Caco-2 (cell line): ENCODE results near the gene ARNT2. TPM values are rescaled to one million over a fixed set of nuclear protein-coding genes. Genes with fewer than 3 reads are reported as not detected.

ENCODE experiments used
- BruUV-seq: library from RNA; stranded (reverse); fragments of 400-500 nt; replicated peaks from 2 replicates; lab custom pipeline; 2021; lab: Mats Ljungman, UMichigan
- CTCF ChIA-PET: fragments of 300-600 bp; sonication (Branson Sonifier 250); formaldehyde crosslinking; loops from one replicate; lab custom pipeline; 2022; ENCODE audit warnings: antibody characterized with exemption; lab: Charles Lee
- POLR2A ChIA-PET: fragments of 300-600 bp; sonication (Branson Sonifier 250); formaldehyde crosslinking; loops from one replicate; lab custom pipeline; 2022; ENCODE audit warnings: antibody characterized with exemption; lab: Charles Lee
- DNase-seq, 2 experiments: peaks; one replicate each; pipeline versions ENCODE4 v3.0.0 to v3.0.0-alpha.2; 2020 to 2022
- H3K27me3 ChIP-seq: replicated peaks from 2 replicates; pipeline ENCODE4 v1.6.0; 2011; ENCODE audit warnings: low read length; ENCODE audit not compliant: control insufficient read depth, insufficient read depth
- H3K36me3 ChIP-seq: 2 replicates; pipeline ENCODE4 v1.5.1; 2011; ENCODE audit warnings: low read length; ENCODE audit not compliant: control insufficient read depth, insufficient read depth
- H3K4me1 ChIP-seq: fragments of 250-450 bp; sonication (Bioruptor Pico); 2 replicates; pipeline ENCODE4 v1.5.1; 2020; ENCODE audit warnings: mild to moderate bottlenecking
- H3K4me3 ChIP-seq: 2 replicates; pipeline ENCODE4 v1.5.1; 2011; ENCODE audit warnings: low read depth, mild to moderate bottlenecking, control low read depth, low read length
- H3K9me3 ChIP-seq: fragments of 250-450 bp; sonication (Bioruptor Pico); 2 replicates; pipeline ENCODE4 v1.5.1; 2020; ENCODE audit warnings: mild to moderate bottlenecking, moderate library complexity
- H3K27ac Mint-ChIP-seq: one replicate; pipeline ENCODE4 v1.8.0; 2022; ENCODE audit warnings: mixed read lengths; ENCODE audit not compliant: unreplicated experiment
- H3K27me3 Mint-ChIP-seq: one replicate; pipeline ENCODE4 v1.8.0; 2022; ENCODE audit warnings: mixed read lengths; ENCODE audit not compliant: insufficient read depth, unreplicated experiment
- H3K36me3 Mint-ChIP-seq: one replicate; pipeline ENCODE4 v1.8.0; 2022; ENCODE audit warnings: mild to moderate bottlenecking, mixed read lengths; ENCODE audit not compliant: insufficient read depth, unreplicated experiment
- H3K4me1 Mint-ChIP-seq: one replicate; pipeline ENCODE4 v1.8.0; 2022; ENCODE audit warnings: low read depth, mixed read lengths; ENCODE audit not compliant: unreplicated experiment
- H3K4me3 Mint-ChIP-seq: one replicate; pipeline ENCODE4 v1.8.0; 2022; ENCODE audit warnings: mild to moderate bottlenecking, moderate library complexity, mixed read lengths; ENCODE audit not compliant: unreplicated experiment
- H3K9me3 Mint-ChIP-seq: one replicate; pipeline ENCODE4 v1.8.0; 2022; ENCODE audit warnings: mixed read lengths; ENCODE audit not compliant: unreplicated experiment
- intact Hi-C: fragments of 100-400 bp; cut with micrococcal nuclease; formaldehyde crosslinking; loops from one replicate; pipeline ENCODE4 v1.10.0; 2022; ENCODE audit not compliant: unreplicated experiment
- total RNA-seq: library from RNA; stranded (reverse); gene quantifications from 2 replicates; pipeline ENCODE4 v1.2.3, GENCODE V29; 2022
- TF ChIP-seq, protein P1 (sequence below), 2 experiments: fragments of 200-600 bp in 1 of 2; IDR thresholded peaks; 1 replicate in 1 of 2; 2 replicates in 1 of 2; pipeline versions ENCODE4 v1.5.1 to v1.8.0; 2011 to 2022; ENCODE audit warnings: antibody characterized with exemption in 1 of 2, control low read depth in 1 of 2, inconsistent platforms in 1 of 2, low read depth in 1 of 2, low read length in 1 of 2, mild to moderate bottlenecking in 1 of 2, moderate library complexity in 1 of 2; ENCODE audit not compliant: insufficient read depth in 1 of 2, severe bottlenecking in 1 of 2, unreplicated experiment in 1 of 2

The ARNT2 gene
- total RNA-seq, 1 experiment from 2014 or later, result 0.23 TPM

- no peaks in the 10 kb centered on the region for H3K27me3 ChIP-seq
- Mint-ChIP-seq H3K4me1 (no peaks in the 10 kb centered on the region), H3K4me3 (no peak overlapping the region), H3K9me3 (no peaks in the 10 kb centered on the region), H3K27me3 (peaks cover 11% of the 10 kb centered on the region), H3K36me3 (no peaks in the 10 kb centered on the region), H3K27ac (no peak overlapping the region)
- no TSS peak for BruUV-seq
- H3K4me3 ChIP-seq, result no peak overlapping the region
- H3K9me3 ChIP-seq, result no peaks in the 10 kb centered on the region
- TF ChIP-seq, protein P1, sequence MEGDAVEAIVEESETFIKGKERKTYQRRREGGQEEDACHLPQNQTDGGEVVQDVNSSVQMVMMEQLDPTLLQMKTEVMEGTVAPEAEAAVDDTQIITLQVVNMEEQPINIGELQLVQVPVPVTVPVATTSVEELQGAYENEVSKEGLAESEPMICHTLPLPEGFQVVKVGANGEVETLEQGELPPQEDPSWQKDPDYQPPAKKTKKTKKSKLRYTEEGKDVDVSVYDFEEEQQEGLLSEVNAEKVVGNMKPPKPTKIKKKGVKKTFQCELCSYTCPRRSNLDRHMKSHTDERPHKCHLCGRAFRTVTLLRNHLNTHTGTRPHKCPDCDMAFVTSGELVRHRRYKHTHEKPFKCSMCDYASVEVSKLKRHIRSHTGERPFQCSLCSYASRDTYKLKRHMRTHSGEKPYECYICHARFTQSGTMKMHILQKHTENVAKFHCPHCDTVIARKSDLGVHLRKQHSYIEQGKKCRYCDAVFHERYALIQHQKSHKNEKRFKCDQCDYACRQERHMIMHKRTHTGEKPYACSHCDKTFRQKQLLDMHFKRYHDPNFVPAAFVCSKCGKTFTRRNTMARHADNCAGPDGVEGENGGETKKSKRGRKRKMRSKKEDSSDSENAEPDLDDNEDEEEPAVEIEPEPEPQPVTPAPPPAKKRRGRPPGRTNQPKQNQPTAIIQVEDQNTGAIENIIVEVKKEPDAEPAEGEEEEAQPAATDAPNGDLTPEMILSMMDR (IDR thresholded peaks at IDR 0.05; ENCODE audit: insufficient read depth in 1 of 2, low read depth in 1 of 2, low read length in 1 of 2, severe bottlenecking in 1 of 2, unreplicated experiment in 1 of 2), result no peak
- no peaks in the 10 kb centered on the region for H3K4me1 ChIP-seq
- intact Hi-C loops, result no loop called here
- CTCF ChIA-PET, result no interaction called here
- no peak for DNase-seq
- H3K36me3 ChIP-seq, result no peaks in the 10 kb centered on the region
- POLR2A ChIA-PET, result no interaction called here
Measured at GRCh38 chr15:80554560-80554959, 150.4 kb downstream of the ARNT2 start.

DNA sequence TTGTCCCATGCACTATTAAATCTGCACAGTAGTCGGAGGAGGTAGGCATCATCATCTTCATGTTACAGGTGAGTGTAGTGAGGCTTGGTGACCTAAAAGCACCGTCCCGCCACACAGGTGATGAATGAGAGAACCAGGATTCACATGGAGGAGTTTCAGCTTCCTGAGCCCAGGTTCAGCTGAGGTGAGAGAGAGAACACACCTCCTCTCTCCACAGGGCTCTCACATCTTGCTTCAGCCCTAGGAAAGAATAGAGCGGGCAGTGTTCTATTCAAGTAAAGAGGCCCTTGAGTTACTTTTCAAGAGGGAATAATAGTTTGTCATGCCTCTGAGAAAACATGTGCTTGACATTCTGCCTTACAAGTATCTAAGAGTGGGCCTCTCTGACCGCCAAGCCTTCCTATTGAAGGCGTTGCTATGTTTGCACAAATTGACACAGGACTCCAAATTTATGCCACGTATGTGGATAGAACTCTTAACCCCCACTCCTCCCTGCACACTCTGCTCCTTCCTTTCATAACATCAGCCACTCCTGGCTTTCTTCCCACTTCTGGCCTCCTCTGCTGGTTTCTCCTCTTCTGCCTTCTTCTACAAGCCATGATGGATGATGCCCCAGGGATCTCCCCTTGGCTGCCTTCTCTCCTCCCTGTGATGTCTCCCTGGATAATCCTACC lies 152.6 kb downstream of the ARNT2 start:
- ChIA-PET CTCF (no interaction called here), POLR2A (no interaction called here)
- H3K27me3 Mint-ChIP-seq, result peaks cover 7% of the 10 kb centered on the region
- no peaks in the 10 kb centered on the region for H3K4me1 Mint-ChIP-seq
- no peak overlapping the region for H3K27ac Mint-ChIP-seq
- no peaks in the 10 kb centered on the region for H3K36me3 ChIP-seq
- intact Hi-C loops, result no loop called here
- no peak overlapping the region for H3K4me3 Mint-ChIP-seq
- no TSS peak for BruUV-seq
- no peaks in the 10 kb centered on the region for H3K27me3 ChIP-seq
- H3K36me3 Mint-ChIP-seq, result no peaks in the 10 kb centered on the region
- no peaks in the 10 kb centered on the region for H3K9me3 ChIP-seq
- no peaks in the 10 kb centered on the region for H3K9me3 Mint-ChIP-seq
- TF ChIP-seq, protein P1 (IDR thresholded peaks at IDR 0.05; ENCODE audit: insufficient read depth in 1 of 2, low read depth in 1 of 2, low read length in 1 of 2, severe bottlenecking in 1 of 2, unreplicated experiment in 1 of 2), result no peak
- H3K4me1 ChIP-seq, result no peaks in the 10 kb centered on the region
- no peak overlapping the region for H3K4me3 ChIP-seq
- no peak for DNase-seq

DNA sequence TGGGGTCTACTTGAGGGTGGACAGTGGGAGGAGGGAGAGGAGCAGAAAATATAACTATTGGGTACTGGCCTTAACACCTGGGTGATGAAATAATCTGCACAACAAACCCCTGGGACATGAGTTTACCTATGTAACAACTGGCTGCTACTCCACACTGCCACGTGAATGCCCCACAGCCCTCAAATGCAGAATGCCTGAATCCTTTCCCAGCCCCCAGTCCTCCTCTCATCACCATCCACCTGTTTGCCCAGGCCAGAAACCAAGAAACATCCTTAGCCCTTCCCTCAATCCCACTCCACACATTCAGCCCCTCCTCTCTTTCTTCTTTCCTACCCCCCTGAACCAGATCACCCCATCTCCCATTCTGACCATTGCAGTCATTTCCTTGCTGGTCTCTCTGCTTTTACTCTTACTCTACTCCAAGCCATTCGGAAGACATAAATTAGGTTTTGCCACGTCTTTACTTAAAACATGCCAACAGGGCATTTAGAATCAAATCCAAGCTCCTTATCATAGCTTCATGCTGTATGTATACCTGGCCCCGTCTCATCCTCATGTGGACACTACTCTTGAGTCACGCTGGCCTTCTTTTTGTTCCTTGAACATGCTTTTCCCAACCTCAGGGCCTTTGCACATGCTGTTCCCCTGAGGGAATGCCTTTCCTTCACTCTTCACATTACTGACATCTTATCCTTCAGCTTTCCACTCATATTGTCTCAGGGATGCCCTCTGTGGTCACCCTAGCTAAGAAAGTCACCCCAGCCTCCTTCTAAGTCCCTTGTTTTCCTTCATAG lies 153.5 kb downstream of the ARNT2 start:
- Histone ChIP-seq H3K4me3 (no peak overlapping the region), H3K4me1 (no peaks in the 10 kb centered on the region), H3K36me3 (no peaks in the 10 kb centered on the region), H3K27me3 (no peaks in the 10 kb centered on the region), H3K9me3 (no peaks in the 10 kb centered on the region)
- Mint-ChIP-seq H3K27ac (no peak overlapping the region), H3K36me3 (no peaks in the 10 kb centered on the region), H3K9me3 (no peaks in the 10 kb centered on the region), H3K4me3 (no peak overlapping the region), H3K27me3 (peaks cover 7% of the 10 kb centered on the region), H3K4me1 (no peaks in the 10 kb centered on the region)
- CTCF ChIA-PET, result no interaction called here
- intact Hi-C loops, result no loop called here
- DNase-seq, result no peak
- POLR2A ChIA-PET, result no interaction called here
- TF ChIP-seq, protein P1 (IDR thresholded peaks at IDR 0.05; ENCODE audit: insufficient read depth in 1 of 2, low read depth in 1 of 2, low read length in 1 of 2, severe bottlenecking in 1 of 2, unreplicated experiment in 1 of 2), result no peak
- no TSS peak for BruUV-seq
